Uterus (tissue), 2 donors: ENCODE data around the gene HOTAIR.

Source experiments
- CTCF ChIP-seq, 4 experiments: fragments of 200-600 bp in 2 of 4; fragments of 450-650 bp in 2 of 4; sonication (generic) in 2 of 4; IDR thresholded peaks; one replicate each; pipeline ENCODE4 v1.5.1; 2016 to 2019; ENCODE audit warnings: antibody characterized with exemption in 4 of 4, mild to moderate bottlenecking in 2 of 4, moderate library complexity in 1 of 4
- POLR2A ChIP-seq, 2 donors: fragments of 450-650 bp; IDR thresholded peaks; one replicate each; pipeline ENCODE4 v1.6.1; 2016; ENCODE audit warnings: antibody characterized with exemption in 2 of 2, mild to moderate bottlenecking in 1 of 2, moderate library complexity in 1 of 2

- TF ChIP-seq CTCF (IDR thresholded peaks at IDR 0.05) (no peak), POLR2A (IDR thresholded peaks at IDR 0.05) (no peak)
Measured at GRCh38 chr12:53988541-53989226, 13.9 kb upstream of the HOTAIR start.
